ENCODE results near the gene GDF10. TPM values are rescaled to one million over a fixed set of nuclear protein-coding genes. Genes with fewer than 3 reads are reported as not detected.
A peak's percentile ranks its signal among the peaks of the same experiment; 100 is the strongest.

GDF10 gene
- total RNA-seq, 1 experiment from 2014 or later = 0.24 TPM

GRCh38 chr10:47298715-47299114 is 1.3 kb upstream of the GDF10 start:
- H3K27me3 Mint-ChIP-seq (ENCODE audit: low read depth) = peaks cover 47% of the 10 kb centered on the region
- POLR2A ChIA-PET = no interaction called here

DNA sequence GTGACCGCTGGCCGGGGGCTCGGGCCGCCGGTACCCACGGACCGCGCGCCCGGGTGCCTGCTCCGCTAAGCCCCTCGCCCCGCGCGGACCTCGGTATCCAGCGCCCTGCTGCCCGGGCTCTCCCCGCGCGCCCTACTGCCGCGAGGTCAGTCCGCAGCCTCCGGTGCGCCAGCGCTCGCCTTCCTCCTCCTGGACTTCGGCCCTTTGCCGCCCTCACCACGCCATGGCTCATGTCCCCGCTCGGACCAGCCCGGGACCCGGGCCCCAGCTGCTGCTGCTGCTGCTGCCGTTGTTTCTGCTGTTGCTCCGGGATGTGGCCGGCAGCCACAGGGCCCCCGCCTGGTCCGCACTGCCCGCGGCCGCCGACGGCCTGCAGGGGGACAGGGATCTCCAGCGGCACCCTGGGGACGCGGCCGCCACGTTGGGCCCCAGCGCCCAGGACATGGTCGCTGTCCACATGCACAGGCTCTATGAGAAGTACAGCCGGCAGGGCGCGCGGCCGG is 483 bp downstream of the GDF10 start:
- H3K4me1 Mint-ChIP-seq = peaks cover 21% of the 10 kb centered on the region
- CTCF ChIA-PET = interaction anchor here (0.6 to 3.0 kb wide), 8 partner anchors 8 to 305 kb away, joined by 3 to 14 read pairs (median 4); no protein-coding TSS in a partner anchor
- H3K27me3 Mint-ChIP-seq (ENCODE audit: low read depth) = peaks cover 47% of the 10 kb centered on the region
- no peaks in the 10 kb centered on the region for H3K9me3 Mint-ChIP-seq
- DNase-seq (ENCODE audit: low spot score) = peak; percentile 42
- H3K36me3 Mint-ChIP-seq = no peaks in the 10 kb centered on the region
- H3K27ac Mint-ChIP-seq = no peak overlapping the region
- POLR2A ChIA-PET = no interaction called here
- H3K4me3 Mint-ChIP-seq = peak overlapping the region; percentile 77
- ATAC-seq = peak; percentile 64
- TF ChIP-seq MYBL2 (CRISPR knock-in tag; IDR thresholded peaks at IDR 0.05) (0 out of 2 replicates have a peak, but pooled peaks have one; percentile 49), ZNF532 (CRISPR knock-in tag; IDR thresholded peaks at IDR 0.05; ENCODE audit: borderline replicate concordance) (no peak), FOXP1 (CRISPR knock-in tag; IDR thresholded peaks at IDR 0.05; ENCODE audit: borderline replicate concordance) (0 out of 2 replicates have a peak, but pooled peaks have one; percentile 46)
- TF ChIP-seq, protein P1, sequence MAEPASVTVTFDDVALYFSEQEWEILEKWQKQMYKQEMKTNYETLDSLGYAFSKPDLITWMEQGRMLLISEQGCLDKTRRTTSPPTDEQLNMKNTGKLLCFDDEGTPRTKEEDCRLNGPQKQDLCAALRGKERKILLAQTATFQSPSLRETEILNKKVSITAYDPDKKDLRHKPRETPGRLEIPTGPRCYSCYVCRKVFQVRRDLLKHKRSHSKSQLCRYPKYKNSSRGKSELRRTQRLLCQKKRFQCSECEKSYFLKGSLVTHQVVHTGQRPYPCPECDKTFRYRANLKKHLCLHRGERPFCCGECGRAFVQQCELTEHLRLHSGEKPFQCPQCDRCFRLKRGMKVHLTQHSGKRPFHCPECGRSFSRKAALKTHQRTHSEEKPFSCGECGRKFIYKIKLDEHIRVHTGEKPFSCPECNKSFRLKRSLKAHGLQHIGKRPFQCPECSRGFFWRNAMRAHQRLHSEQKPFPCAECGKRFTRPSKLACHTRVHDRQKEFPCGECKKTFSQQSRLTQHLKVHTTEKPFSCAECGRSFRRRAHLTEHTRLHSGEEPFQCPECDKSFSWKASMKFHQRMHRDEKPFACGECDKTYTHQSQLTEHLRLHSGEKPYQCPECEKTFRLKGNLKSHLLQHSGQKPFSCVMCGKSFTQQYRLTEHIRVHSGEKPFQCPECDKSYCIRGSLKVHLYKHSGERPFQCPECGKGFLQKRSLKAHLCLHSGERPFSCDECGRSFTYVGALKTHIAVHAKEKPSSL (CRISPR knock-in tag; conservative IDR thresholded peaks at IDR 0.05) = no peak
- TF ChIP-seq, protein P2, sequence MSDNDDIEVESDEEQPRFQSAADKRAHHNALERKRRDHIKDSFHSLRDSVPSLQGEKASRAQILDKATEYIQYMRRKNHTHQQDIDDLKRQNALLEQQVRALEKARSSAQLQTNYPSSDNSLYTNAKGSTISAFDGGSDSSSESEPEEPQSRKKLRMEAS (CRISPR knock-in tag; IDR thresholded peaks at IDR 0.05) = 0 out of 2 replicates have a peak, but pooled peaks have one; percentile 50

More at GRCh38 chr10:47298715-47299114, 1.3 kb upstream of the GDF10 start:
- H3K4me3 Mint-ChIP-seq = no peak overlapping the region
- no peaks in the 10 kb centered on the region for H3K9me3 Mint-ChIP-seq
- no peak overlapping the region for H3K27ac Mint-ChIP-seq
- ATAC-seq (no peak), DNase-seq (ENCODE audit: low spot score) (no peak)
- no peaks in the 10 kb centered on the region for H3K36me3 Mint-ChIP-seq
- CTCF ChIA-PET = interaction anchor here (1.1 to 2.4 kb wide), 4 partner anchors 44 to 267 kb away, joined by 3 to 13 read pairs (median 4); no protein-coding TSS in a partner anchor
- TF ChIP-seq FOXP4 (CRISPR knock-in tag; IDR thresholded peaks at IDR 0.05) = no peak
- TF ChIP-seq ZNF416 (CRISPR knock-in tag; IDR thresholded peaks at IDR 0.05) = no peak
- no peak for TF ChIP-seq FOXP1 (CRISPR knock-in tag; IDR thresholded peaks at IDR 0.05; ENCODE audit: borderline replicate concordance)
- TF ChIP-seq, protein P3, sequence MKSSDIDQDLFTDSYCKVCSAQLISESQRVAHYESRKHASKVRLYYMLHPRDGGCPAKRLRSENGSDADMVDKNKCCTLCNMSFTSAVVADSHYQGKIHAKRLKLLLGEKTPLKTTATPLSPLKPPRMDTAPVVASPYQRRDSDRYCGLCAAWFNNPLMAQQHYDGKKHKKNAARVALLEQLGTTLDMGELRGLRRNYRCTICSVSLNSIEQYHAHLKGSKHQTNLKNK (CRISPR knock-in tag; IDR thresholded peaks at IDR 0.05) = no peak
- TF ChIP-seq MLX (CRISPR knock-in tag; IDR thresholded peaks at IDR 0.05) = no peak
- no peak for TF ChIP-seq MYBL2 (CRISPR knock-in tag; IDR thresholded peaks at IDR 0.05)
- TF ChIP-seq ZNF396 (CRISPR knock-in tag; IDR thresholded peaks at IDR 0.05; ENCODE audit: borderline replicate concordance) = no peak
- TF ChIP-seq PRDM15 (CRISPR knock-in tag; IDR thresholded peaks at IDR 0.05) = no peak
- no peak for TF ChIP-seq ATF3 (CRISPR knock-in tag; conservative IDR thresholded peaks at IDR 0.05)
- peaks cover 16% of the 10 kb centered on the region for H3K4me1 Mint-ChIP-seq

Data from WTC11 (cell line).